K562 treated with DMSO at 1 percent for 24 hours (cell line): ENCODE measurements around the gene B3GNT2. TPM values are rescaled to one million over a fixed set of nuclear protein-coding genes. Genes with fewer than 3 reads are reported as not detected.

Source experiments
- total RNA-seq: library from RNA; unstranded; fragments of 300-600 nt; gene quantifications from 2 replicates; pipeline ENCODE4 v1.2.3, GENCODE V29; 2022; ENCODE audit warnings: low read depth; ENCODE audit not compliant: insufficient read depth

B3GNT2 gene, protein sequence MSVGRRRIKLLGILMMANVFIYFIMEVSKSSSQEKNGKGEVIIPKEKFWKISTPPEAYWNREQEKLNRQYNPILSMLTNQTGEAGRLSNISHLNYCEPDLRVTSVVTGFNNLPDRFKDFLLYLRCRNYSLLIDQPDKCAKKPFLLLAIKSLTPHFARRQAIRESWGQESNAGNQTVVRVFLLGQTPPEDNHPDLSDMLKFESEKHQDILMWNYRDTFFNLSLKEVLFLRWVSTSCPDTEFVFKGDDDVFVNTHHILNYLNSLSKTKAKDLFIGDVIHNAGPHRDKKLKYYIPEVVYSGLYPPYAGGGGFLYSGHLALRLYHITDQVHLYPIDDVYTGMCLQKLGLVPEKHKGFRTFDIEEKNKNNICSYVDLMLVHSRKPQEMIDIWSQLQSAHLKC
- total RNA-seq, result 15.5 and 17.6 TPM in 2 replicates

DNA sequence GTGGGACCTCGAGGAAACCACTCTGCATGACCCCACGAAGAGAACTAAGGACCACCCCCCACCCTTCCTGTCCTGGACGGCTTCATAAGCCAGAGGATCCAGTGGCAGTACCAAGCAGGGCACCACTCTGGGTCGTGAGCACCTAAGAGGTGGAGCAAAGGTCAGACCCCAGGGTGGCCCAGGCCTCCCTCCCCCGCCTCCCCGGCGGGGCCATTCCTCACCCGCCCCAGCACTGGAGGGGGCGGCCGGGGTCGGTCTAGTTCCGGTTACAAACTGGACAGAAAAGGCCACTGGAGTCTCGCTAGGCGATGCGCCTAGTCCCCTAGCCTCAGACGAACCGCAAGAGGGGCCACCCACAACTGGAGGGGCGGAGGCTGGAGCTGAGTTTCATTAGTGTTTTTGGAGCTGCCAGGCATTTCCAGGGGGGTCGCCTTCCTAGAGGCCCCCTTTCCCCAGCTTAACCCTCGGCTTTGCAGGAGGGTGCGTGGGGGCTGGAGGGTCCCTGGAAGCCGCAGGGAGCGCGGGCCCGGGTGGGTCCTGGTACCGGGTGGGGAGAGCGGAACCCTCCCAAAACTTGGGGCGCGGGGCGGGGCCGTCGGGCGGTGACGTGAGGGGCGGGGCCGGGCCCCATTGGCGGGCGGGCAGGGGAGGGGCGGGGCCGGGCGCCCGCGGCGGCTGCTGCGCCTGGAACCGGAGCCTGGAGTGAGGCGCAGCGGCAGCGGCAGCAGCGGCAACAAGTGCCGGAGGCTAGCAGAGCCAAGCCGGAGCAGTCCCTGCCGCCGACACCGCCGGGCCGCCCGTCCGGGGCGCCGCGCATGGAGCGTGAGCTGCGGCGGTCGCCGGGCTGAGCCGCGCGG is at the start of gene B3GNT2:
B3GNT2 (plus strand) TSS at position 695 of the 857 bp plus-strand sequence. CDS start 26,106 bp downstream, outside the sequence.

